ENCODE measurements around the gene MED26. TPM values are rescaled to one million over a fixed set of nuclear protein-coding genes. Genes with fewer than 3 reads are reported as not detected.

The MED26 gene
- total RNA-seq, 4 donors from 2014 or later = 6.6 to 10.0 (median 8.2) TPM

GRCh38 chr19:16587833-16588823, 39.9 kb downstream of the MED26 start:
- no peak for TF ChIP-seq CTCF (IDR thresholded peaks at IDR 0.05; ENCODE audit: low read depth)

- no peak for TF ChIP-seq CTCF (IDR thresholded peaks at IDR 0.05; ENCODE audit: low read depth)
Observed at GRCh38 chr19:16586991-16587832, 40.8 kb downstream of the MED26 start.

- no peak for TF ChIP-seq CTCF (IDR thresholded peaks at IDR 0.05; ENCODE audit: low read depth)
Observed at GRCh38 chr19:16586477-16586871, 41.5 kb downstream of the MED26 start.

- no peak for TF ChIP-seq CTCF (IDR thresholded peaks at IDR 0.05; ENCODE audit: low read depth)
Observed at GRCh38 chr19:16585808-16586476, 42.1 kb downstream of the MED26 start.

- no peak for TF ChIP-seq CTCF (IDR thresholded peaks at IDR 0.05; ENCODE audit: low read depth)
Observed at GRCh38 chr19:16585094-16585801, 42.8 kb downstream of the MED26 start.

GRCh38 chr19:16584248-16585093, 43.5 kb downstream of the MED26 start:
- TF ChIP-seq CTCF (IDR thresholded peaks at IDR 0.05; ENCODE audit: low read depth) = no peak
